Osteoblast (primary cell): ENCODE results near the gene RPS24. TPM values are rescaled to one million over a fixed set of nuclear protein-coding genes. Genes with fewer than 3 reads are reported as not detected.

Experiments used
- DNase-seq: peaks from one replicate; pipeline ENCODE4 v3.0.0; 2011; ENCODE audit warnings: low spot score, mixed read lengths; ENCODE audit not compliant: insufficient read length; ENCODE audit errors: missing footprints
- H2AFZ ChIP-seq: 2 replicates; pipeline ENCODE4 v1.6.0; 2011; ENCODE audit warnings: mild to moderate bottlenecking, low read length
- H3K27ac ChIP-seq: 2 replicates; pipeline ENCODE4 v1.5.1; 2011; ENCODE audit warnings: mild to moderate bottlenecking, low read depth, low read length, moderate library complexity
- H3K27me3 ChIP-seq: 2 replicates; pipeline ENCODE4 v1.6.0; 2012; ENCODE audit warnings: mild to moderate bottlenecking, control low read depth, inconsistent platforms, low read length, moderate library complexity; ENCODE audit not compliant: insufficient read depth
- H3K36me3 ChIP-seq: 2 replicates; pipeline ENCODE4 v1.5.1; 2011; ENCODE audit warnings: mild to moderate bottlenecking, low read length, control low read depth, moderate library complexity; ENCODE audit not compliant: insufficient read depth
- H3K4me1 ChIP-seq: 2 replicates; pipeline ENCODE4 v1.5.1; 2011; ENCODE audit warnings: mild to moderate bottlenecking, low read length, control low read depth, moderate library complexity; ENCODE audit not compliant: insufficient read depth
- H3K4me2 ChIP-seq: 2 replicates; pipeline ENCODE4 v1.6.0; 2011; ENCODE audit warnings: mild to moderate bottlenecking, low read length; ENCODE audit not compliant: insufficient read depth
- H3K4me3 ChIP-seq: fragments of 200-600 bp; sonication (generic); 3 replicates; pipeline ENCODE4 v1.5.1; 2012; ENCODE audit warnings: mild to moderate bottlenecking, low read length, inconsistent platforms; ENCODE audit not compliant: insufficient read depth
- H3K79me2 ChIP-seq: 2 replicates; pipeline ENCODE4 v1.6.0; 2012; ENCODE audit warnings: mild to moderate bottlenecking, low read length, control low read depth, inconsistent platforms; ENCODE audit not compliant: insufficient read depth
- H3K9me3 ChIP-seq: 2 replicates; pipeline ENCODE4 v1.5.1; 2011; ENCODE audit warnings: low read depth, low read length, control low read depth
- H4K20me1 ChIP-seq: 2 replicates; pipeline ENCODE4 v1.6.0; 2012; ENCODE audit warnings: mild to moderate bottlenecking, low read length, control low read depth; ENCODE audit not compliant: insufficient read depth
- CTCF ChIP-seq: IDR thresholded peaks from 2 replicates; pipeline ENCODE4 v1.5.1; 2011; ENCODE audit warnings: mild to moderate bottlenecking, low read depth, low read length, moderate library complexity; ENCODE audit errors: extremely low read depth
- total RNA-seq: library from RNA; depleted of rRNA; stranded (reverse); fragments of >200 nt; gene quantifications from 2 replicates; pipeline ENCODE4 v1.2.3, GENCODE V29; 2012

Gene RPS24
- total RNA-seq, 1 donor = 1,685 TPM

- Histone ChIP-seq H3K4me3 (no peak overlapping the region), H3K36me3 (peaks cover 93% of the 10 kb centered on the region)
Measured at GRCh38 chr10:78010278-78010677, 23.4 kb upstream of the RPS24 start.

GRCh38 chr10:78011065-78011464 lies 22.6 kb upstream of the RPS24 start:
- TF ChIP-seq CTCF = no peak
- H3K27ac ChIP-seq = no peak overlapping the region
- peaks cover 92% of the 10 kb centered on the region for H3K36me3 ChIP-seq

More at GRCh38 chr10:78010278-78010677, 23.4 kb upstream of the RPS24 start:
- DNase-seq = no peak
- Histone ChIP-seq H3K27ac (no peak overlapping the region), H4K20me1 (no peaks in the 10 kb centered on the region), H3K4me1 (no peaks in the 10 kb centered on the region), H3K9me3 (no peaks in the 10 kb centered on the region), H3K79me2 (no peaks in the 10 kb centered on the region), H3K27me3 (no peaks in the 10 kb centered on the region), H2AFZ (no peak overlapping the region), H3K4me2 (no peak overlapping the region)
- TF ChIP-seq CTCF = no peak

GRCh38 chr10:78013564-78013963 lies 20.1 kb upstream of the RPS24 start:
- Histone ChIP-seq H3K9me3 (no peaks in the 10 kb centered on the region), H4K20me1 (no peaks in the 10 kb centered on the region), H3K79me2 (no peaks in the 10 kb centered on the region), H3K27ac (no peak overlapping the region), H3K4me1 (no peaks in the 10 kb centered on the region), H2AFZ (no peak overlapping the region), H3K4me3 (no peak overlapping the region), H3K27me3 (no peaks in the 10 kb centered on the region), H3K4me2 (no peak overlapping the region), H3K36me3 (peaks cover 94% of the 10 kb centered on the region)
- peak; percentile 36 for DNase-seq
- no peak for TF ChIP-seq CTCF

More at GRCh38 chr10:78011065-78011464, 22.6 kb upstream of the RPS24 start:
- H3K4me1 ChIP-seq = no peaks in the 10 kb centered on the region
- no peaks in the 10 kb centered on the region for H3K27me3 ChIP-seq
- no peak overlapping the region for H3K4me3 ChIP-seq
- H3K79me2 ChIP-seq = no peaks in the 10 kb centered on the region
- no peak overlapping the region for H3K4me2 ChIP-seq
- no peak overlapping the region for H2AFZ ChIP-seq
- H4K20me1 ChIP-seq = no peaks in the 10 kb centered on the region
- H3K9me3 ChIP-seq = no peaks in the 10 kb centered on the region
- no peak for DNase-seq

- H2AFZ ChIP-seq = no peak overlapping the region
- no peak for DNase-seq
- H3K27ac ChIP-seq = no peak overlapping the region
- peaks cover 93% of the 10 kb centered on the region for H3K36me3 ChIP-seq
- no peaks in the 10 kb centered on the region for H3K4me1 ChIP-seq
- H4K20me1 ChIP-seq = no peaks in the 10 kb centered on the region
- H3K4me3 ChIP-seq = no peak overlapping the region
- no peak for TF ChIP-seq CTCF
- no peaks in the 10 kb centered on the region for H3K27me3 ChIP-seq
- no peaks in the 10 kb centered on the region for H3K9me3 ChIP-seq
- H3K4me2 ChIP-seq = no peak overlapping the region
- H3K79me2 ChIP-seq = no peaks in the 10 kb centered on the region
Measured at GRCh38 chr10:78015546-78015945, 18.1 kb upstream of the RPS24 start.
